Measurements from ENCODE around the gene TMEM219. TPM values are rescaled to one million over a fixed set of nuclear protein-coding genes. Genes with fewer than 3 reads are reported as not detected.

The TMEM219 gene
- polyA plus RNA-seq, 1 of the 3 experiments (the other 2 are of a cell fraction), result 101 TPM

GRCh38 chr16:29995911-29996765 is 34.3 kb downstream of the TMEM219 start, which contains the start of gene INO80E (continued):
- TF ChIP-seq RCOR1 (IDR thresholded peaks at IDR 0.05; ENCODE audit: low read length) (peak; percentile 5; the same call in 1 of the 2 replicates), MXI1 (IDR thresholded peaks at IDR 0.05; ENCODE audit: low read depth, low read length) (peak; percentile 15; the same call in 1 of the 2 replicates)

- Histone ChIP-seq H4K20me1 (ENCODE audit: insufficient read depth) (no peaks in the 10 kb centered on the region), H3K36me3 (replicated peaks in 1 of 2; ENCODE audit: control insufficient read depth in 1 of 2, insufficient read depth in 2 of 2, low read length in 1 of 2) (peaks cover 5 to 26% of the 10 kb centered on the region in 2 experiments), H3K9ac (peak overlapping the region; percentile 90), H3K79me2 (ENCODE audit: insufficient read depth) (peaks cover 19% of the 10 kb centered on the region; the same call in 1 of the 2 replicates), H3K4me2 (peak overlapping the region; percentile 99), H3K4me3 (ENCODE audit: low read depth in 2 of 2, low read length in 1 of 2) (peak overlapping the region; percentile 87 to 92), H3K9me3 (no peaks in the 10 kb centered on the region), H3F3A (replicated peaks; ENCODE audit: insufficient read depth) (peaks cover 10% of the 10 kb centered on the region), H3K9me2 (no peaks in the 10 kb centered on the region), H2AFZ (ENCODE audit: low read depth) (peak overlapping the region; percentile 97; the same call in 1 of the 2 replicates), H3K4me1 (ENCODE audit: control insufficient read depth in 1 of 2, insufficient read depth in 2 of 2, low read depth in 1 of 2, low read length in 1 of 2) (peaks cover 0 to 14% of the 10 kb centered on the region in 2 experiments; a peak in 1 of 4 replicates), H3K27me3 (ENCODE audit: insufficient read depth) (no peaks in the 10 kb centered on the region), H3K27ac (ENCODE audit: low read depth in 2 of 2, low read length in 1 of 2) (peak overlapping the region in 1 of 2 experiments; percentile 78; a peak in 1 of 4 replicates)
- CTCF ChIA-PET, result interaction anchor here (0.8 to 2.8 kb wide), 4 partner anchors 9 to 148 kb away, joined by 4 to 11 read pairs (median 8); partner anchors contain the start of genes DOC2A and TLCD3B
- no peak for DNase-seq
- POLR2A ChIA-PET, result interaction anchor here (1.2 kb wide), 1 partner anchor 9 kb away, joined by 3 read pairs; no protein-coding TSS in a partner anchor
- no peak for TF ChIP-seq YY1 (IDR thresholded peaks at IDR 0.05; ENCODE audit: low read depth)
- no peak for TF ChIP-seq FOXM1 (IDR thresholded peaks at IDR 0.05; ENCODE audit: low read depth)
- TF ChIP-seq JUND (IDR thresholded peaks at IDR 0.05), result no peak
- TF ChIP-seq USF1 (IDR thresholded peaks at IDR 0.05; ENCODE audit: borderline replicate concordance, low read depth), result no peak
- no peak for TF ChIP-seq TAF1 (IDR thresholded peaks at IDR 0.05; ENCODE audit: borderline replicate concordance, low read depth, low read length)
- TF ChIP-seq MEF2A (IDR thresholded peaks at IDR 0.05; ENCODE audit: borderline replicate concordance, low read depth), result no peak
- no peak for TF ChIP-seq TEAD4 (IDR thresholded peaks at IDR 0.05; ENCODE audit: borderline replicate concordance, insufficient read depth)
- TF ChIP-seq RFX5 (IDR thresholded peaks at IDR 0.05; ENCODE audit: low read length), result no peak
- TF ChIP-seq ZBTB33 (IDR thresholded peaks at IDR 0.05; ENCODE audit: borderline replicate concordance, low read depth), result no peak
- no peak for TF ChIP-seq IRF3 (IDR thresholded peaks at IDR 0.05; ENCODE audit: low read depth, low read length)
- TF ChIP-seq ELF1 (IDR thresholded peaks at IDR 0.05), result no peak
- no peak for TF ChIP-seq RCOR1 (IDR thresholded peaks at IDR 0.05; ENCODE audit: low read length)
- no peak for TF ChIP-seq PBX3 (IDR thresholded peaks at IDR 0.05)
- no peak for TF ChIP-seq GABPA (IDR thresholded peaks at IDR 0.05; ENCODE audit: low read depth)
- no peak for TF ChIP-seq CHD2 (IDR thresholded peaks at IDR 0.05; ENCODE audit: low read length, partially characterized antibody)
- no peak for TF ChIP-seq CTCF (IDR thresholded peaks at IDR 0.05)
- no peak for TF ChIP-seq FOSL2 (IDR thresholded peaks at IDR 0.05; ENCODE audit: borderline replicate concordance, low read depth)
- no peak for TF ChIP-seq MAX (IDR thresholded peaks at IDR 0.05; ENCODE audit: low read depth)
- 17% methylated on average over 9 of the region's 9 CpGs for WGBS (ENCODE audit: low lambda C conversion rate)
Observed at GRCh38 chr16:29996766-29997250, 34.9 kb downstream of the TMEM219 start.

All from SK-N-SH (cell line).